Endodermal cell (in vitro differentiated cells): Measurements from ENCODE around the gene TCEA3. TPM values are rescaled to one million over a fixed set of nuclear protein-coding genes. Genes with fewer than 3 reads are reported as not detected.

Experiments used
- DNase-seq: peaks from one replicate; pipeline ENCODE4 v3.0.0-alpha.2; 2017
- H3K27ac ChIP-seq: 2 replicates; pipeline ENCODE4 v1.5.1; 2013; ENCODE audit warnings: mild to moderate bottlenecking, low read depth, low read length, moderate library complexity
- H3K27me3 ChIP-seq: 2 replicates; pipeline ENCODE4 v1.6.1; 2013; ENCODE audit warnings: mild to moderate bottlenecking, low read length, moderate library complexity; ENCODE audit not compliant: insufficient read depth, control insufficient read depth, poor library complexity, severe bottlenecking
- H3K36me3 ChIP-seq: 2 replicates; pipeline ENCODE4 v1.7.0; 2013; ENCODE audit warnings: mild to moderate bottlenecking, low read length, moderate library complexity; ENCODE audit not compliant: control insufficient read depth, insufficient read depth
- H3K4me1 ChIP-seq: one replicate; pipeline ENCODE4 v1.7.0; 2013; ENCODE audit warnings: low read length; ENCODE audit not compliant: control insufficient read depth, insufficient read depth
- H3K4me3 ChIP-seq: 2 replicates; pipeline ENCODE4 v1.5.1; 2013; ENCODE audit warnings: mild to moderate bottlenecking, low read length, moderate library complexity
- H3K9ac ChIP-seq: 2 replicates; pipeline ENCODE4 v1.6.1; 2013; ENCODE audit warnings: mild to moderate bottlenecking, low read length, moderate library complexity; ENCODE audit not compliant: poor library complexity, severe bottlenecking; ENCODE audit errors: extremely low read depth
- H3K9me3 ChIP-seq: 2 replicates; pipeline ENCODE4 v1.6.1; 2013; ENCODE audit warnings: mild to moderate bottlenecking, low read length, moderate library complexity; ENCODE audit not compliant: control insufficient read depth
- H3K27ac Mint-ChIP-seq: 2 replicates; pipeline ENCODE4 v1.8.0; 2020; ENCODE audit warnings: mixed read lengths
- H3K27me3 Mint-ChIP-seq: 2 replicates; pipeline ENCODE4 v1.8.0; 2021; ENCODE audit warnings: mild to moderate bottlenecking, mixed read lengths; ENCODE audit not compliant: insufficient read depth
- H3K36me3 Mint-ChIP-seq: 2 replicates; pipeline ENCODE4 v1.8.0; 2020; ENCODE audit warnings: low read depth, mixed read lengths
- H3K4me1 Mint-ChIP-seq: 2 replicates; pipeline ENCODE4 v1.8.0; 2020; ENCODE audit warnings: mixed read lengths
- H3K4me3 Mint-ChIP-seq: 2 replicates; pipeline ENCODE4 v1.8.0; 2020; ENCODE audit warnings: mild to moderate bottlenecking, moderate library complexity, mixed read lengths
- H3K9me3 Mint-ChIP-seq: 2 replicates; pipeline ENCODE4 v1.8.0; 2020; ENCODE audit warnings: mild to moderate bottlenecking, mixed read lengths
- CTCF ChIP-seq: fragments of 200-600 bp; sonication (generic); conservative IDR thresholded peaks from 2 replicates; pipeline ENCODE4 v1.5.0; 2021; ENCODE audit warnings: antibody characterized with exemption, mild to moderate bottlenecking
- WGBS, 2 experiments: methylation state at CpG; one replicate each; pipeline versions ENCODE4 v1.1.5 to v1.1.7; 2013; ENCODE audit warnings: missing lambda C conversion rate in 2 of 2, mixed read lengths in 1 of 2; ENCODE audit not compliant: insufficient coverage in 1 of 2, insufficient read length in 1 of 2; 5-methylcytosine and 5-hydroxymethylcytosine counted together
- total RNA-seq, 2 donors: library from RNA; stranded (reverse); fragmentation: NEBNext Ultra II Directional in 1 of 2; extraction: Animal tissue kit (Norgen Biotek cat#: 25700) in 1 of 2; gene quantifications; 2 replicates in 1 of 2; 3 replicates in 1 of 2; pipeline ENCODE4 v1.2.1, GENCODE V29; 2021

The TCEA3 gene
- total RNA-seq, 2 donors from 2014 or later: 4.0 to 4.7 TPM

- Histone ChIP-seq H3K36me3 (peaks cover 71% of the 10 kb centered on the region), H3K9ac (no peak overlapping the region), H3K4me3 (no peak overlapping the region), H3K27ac (no peak overlapping the region), H3K4me1 (no peaks in the 10 kb centered on the region), H3K27me3 (no peaks in the 10 kb centered on the region), H3K9me3 (no peaks in the 10 kb centered on the region)
- no peak for DNase-seq
- WGBS, 2 experiments: 96 to 97% methylated on average over 5 to 13 of the region's 13 CpGs
- TF ChIP-seq CTCF: no peak
- Mint-ChIP-seq H3K4me3 (no peak overlapping the region), H3K4me1 (no peaks in the 10 kb centered on the region), H3K27me3 (no peaks in the 10 kb centered on the region), H3K36me3 (peaks cover 80% of the 10 kb centered on the region), H3K27ac (no peak overlapping the region), H3K9me3 (no peaks in the 10 kb centered on the region)
Measured at GRCh38 chr1:23437355-23437664, 12.8 kb upstream of the TCEA3 start.

GRCh38 chr1:23436520-23437354 is 12.2 kb upstream of the TCEA3 start:
- no peaks in the 10 kb centered on the region for H3K4me1 Mint-ChIP-seq
- H3K9me3 Mint-ChIP-seq: no peaks in the 10 kb centered on the region
- no peak for TF ChIP-seq CTCF
- Histone ChIP-seq H3K27ac (no peak overlapping the region), H3K27me3 (no peaks in the 10 kb centered on the region), H3K9me3 (no peaks in the 10 kb centered on the region), H3K4me1 (no peaks in the 10 kb centered on the region), H3K36me3 (peaks cover 71% of the 10 kb centered on the region), H3K4me3 (no peak overlapping the region), H3K9ac (no peak overlapping the region)
- whole genome bisulfite sequencing, 2 experiments: 91 to 93% methylated on average over 26 to 49 of the region's 49 CpGs
- no peaks in the 10 kb centered on the region for H3K27me3 Mint-ChIP-seq
- peak; percentile 99 for DNase-seq
- peaks cover 77% of the 10 kb centered on the region for H3K36me3 Mint-ChIP-seq
- H3K27ac Mint-ChIP-seq: no peak overlapping the region
- H3K4me3 Mint-ChIP-seq: no peak overlapping the region

- H3K9me3 ChIP-seq: no peaks in the 10 kb centered on the region
- H3K4me3 Mint-ChIP-seq: no peak overlapping the region
- no peak for TF ChIP-seq CTCF
- no peaks in the 10 kb centered on the region for H3K4me1 Mint-ChIP-seq
- H3K4me3 ChIP-seq: no peak overlapping the region
- peaks cover 76% of the 10 kb centered on the region for H3K36me3 ChIP-seq
- H3K9me3 Mint-ChIP-seq: no peaks in the 10 kb centered on the region
- H3K4me1 ChIP-seq: no peaks in the 10 kb centered on the region
- H3K36me3 Mint-ChIP-seq: peaks cover 77% of the 10 kb centered on the region
- no peaks in the 10 kb centered on the region for H3K27me3 ChIP-seq
- no peak overlapping the region for H3K27ac ChIP-seq
- no peak for DNase-seq
- no peaks in the 10 kb centered on the region for H3K27me3 Mint-ChIP-seq
- no peak overlapping the region for H3K27ac Mint-ChIP-seq
- no peak overlapping the region for H3K9ac ChIP-seq
- 88 to 96% methylated on average over 7 of the region's 7 CpGs for WGBS, 2 experiments
Measured at GRCh38 chr1:23434260-23434775, 9.8 kb upstream of the TCEA3 start.
